SK-N-MC (cell line): ENCODE data around the gene C19orf38.

Experiments
- EZH2 ChIP-seq: fragments of 200-600 bp; sonication (generic); IDR thresholded peaks from one replicate; pipeline ENCODE4 v1.6.1; 2017; ENCODE audit warnings: antibody characterized with exemption
- FOXP2 ChIP-seq: optimal IDR thresholded peaks from 2 replicates; pipeline ENCODE3; 2011; ENCODE audit warnings: mild to moderate bottlenecking, moderate library complexity; ENCODE audit not compliant: insufficient read depth; ENCODE audit errors: extremely low read length, control extremely low read depth

DNA sequence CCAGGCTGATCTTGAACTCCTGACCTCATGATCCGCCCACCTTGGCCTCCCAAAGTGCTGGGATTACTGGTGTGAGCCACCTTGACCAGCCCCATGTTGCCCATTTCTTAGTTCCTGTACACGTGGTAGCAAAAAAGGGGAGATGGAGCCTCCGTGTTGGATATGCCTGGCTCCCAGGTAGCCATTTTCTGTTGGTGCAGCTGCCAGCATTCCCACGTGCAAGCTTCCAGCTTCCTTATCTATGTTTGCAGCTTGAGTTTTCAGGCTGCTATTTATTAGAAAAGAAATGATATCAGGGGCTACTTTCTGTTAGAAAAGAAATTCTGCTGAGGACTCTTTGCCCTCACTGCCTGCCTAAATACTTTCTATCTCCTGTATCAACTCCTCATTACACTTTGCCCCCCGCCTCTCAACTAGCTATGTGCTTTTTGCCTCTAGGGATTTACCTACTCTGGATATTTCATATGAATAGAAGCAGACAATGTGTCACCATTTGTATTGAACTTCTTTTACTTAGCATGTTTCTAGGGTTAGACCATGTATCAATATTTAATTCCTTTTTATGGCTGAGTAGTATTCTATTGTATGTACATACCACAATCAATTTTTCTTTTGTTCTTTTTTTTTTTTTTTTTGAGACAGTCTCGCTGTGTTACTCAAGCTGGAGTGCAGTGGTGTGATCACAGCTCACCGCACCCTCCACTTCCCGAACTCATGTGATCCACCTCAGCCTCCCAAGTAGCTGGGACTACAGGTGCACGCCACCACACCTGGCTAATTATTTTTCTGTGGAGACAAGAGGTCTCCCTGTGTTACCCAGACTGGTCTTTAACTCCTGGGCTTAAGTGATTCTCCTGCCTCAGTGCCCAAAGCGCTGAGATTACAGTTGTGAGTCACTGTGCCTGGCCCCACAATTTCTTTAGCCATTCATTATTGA is 8.8 kb upstream of the C19orf38 start:
- TF ChIP-seq EZH2: no peak
- TF ChIP-seq FOXP2: no peak
